ENCODE measurements around the gene COX7A2. TPM values are rescaled to one million over a fixed set of nuclear protein-coding genes. Genes with fewer than 3 reads are reported as not detected.

COX7A2 gene
- total and polyA plus RNA-seq, 10 of the 15 experiments (the other 5 are each of a cell fraction or from before 2014, with no cell fraction given), result 199 to 1,834 (median 576) TPM

DNA sequence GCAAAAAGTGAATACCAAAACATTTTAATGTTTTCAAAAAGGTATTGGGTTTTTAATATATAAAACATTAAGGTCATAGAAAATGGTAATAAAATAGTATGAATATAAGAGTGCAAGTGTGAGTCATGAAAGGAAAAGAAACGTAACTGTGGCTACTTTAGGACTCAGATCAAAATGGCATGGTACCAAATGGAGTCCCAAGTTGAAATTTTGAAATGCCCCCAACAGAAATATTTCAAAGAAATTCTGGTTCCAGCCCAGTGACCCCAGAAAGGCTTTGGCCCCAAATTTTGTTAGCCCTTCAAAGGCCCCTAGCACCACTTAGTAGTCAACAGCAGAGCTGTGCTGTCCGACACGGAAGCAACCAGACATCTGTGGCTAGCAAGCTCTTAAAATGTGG is 43.7 kb downstream of the COX7A2 start (continued):
- TF ChIP-seq, protein P1, sequence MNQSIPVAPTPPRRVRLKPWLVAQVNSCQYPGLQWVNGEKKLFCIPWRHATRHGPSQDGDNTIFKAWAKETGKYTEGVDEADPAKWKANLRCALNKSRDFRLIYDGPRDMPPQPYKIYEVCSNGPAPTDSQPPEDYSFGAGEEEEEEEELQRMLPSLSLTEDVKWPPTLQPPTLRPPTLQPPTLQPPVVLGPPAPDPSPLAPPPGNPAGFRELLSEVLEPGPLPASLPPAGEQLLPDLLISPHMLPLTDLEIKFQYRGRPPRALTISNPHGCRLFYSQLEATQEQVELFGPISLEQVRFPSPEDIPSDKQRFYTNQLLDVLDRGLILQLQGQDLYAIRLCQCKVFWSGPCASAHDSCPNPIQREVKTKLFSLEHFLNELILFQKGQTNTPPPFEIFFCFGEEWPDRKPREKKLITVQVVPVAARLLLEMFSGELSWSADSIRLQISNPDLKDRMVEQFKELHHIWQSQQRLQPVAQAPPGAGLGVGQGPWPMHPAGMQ (IDR thresholded peaks at IDR 0.05; ENCODE audit: borderline replicate concordance), result no peak
- no peak for TF ChIP-seq SREBF2 (IDR thresholded peaks at IDR 0.05; ENCODE audit: low read length)
- no peak for TF ChIP-seq SIN3A (IDR thresholded peaks at IDR 0.05; ENCODE audit: low read depth, low read length)
- no peak for TF ChIP-seq NFYB (IDR thresholded peaks at IDR 0.05; ENCODE audit: insufficient read depth, low read depth, low read length)
- TF ChIP-seq ZNF24 (IDR thresholded peaks at IDR 0.05), result no peak
- TF ChIP-seq ZNF592 (IDR thresholded peaks at IDR 0.05), result no peak
- TF ChIP-seq CUX1 (IDR thresholded peaks at IDR 0.05; ENCODE audit: insufficient replicate concordance, low read depth, low read length), result no peak
- TF ChIP-seq NR2F1 (conservative IDR thresholded peaks at IDR 0.05), result no peak
- no peak for TF ChIP-seq USF2 (IDR thresholded peaks at IDR 0.05; ENCODE audit: borderline replicate concordance, low read depth, low read length)

Measured in GM12878 (cell line).